ENCODE results near the gene C1orf74. TPM values are rescaled to one million over a fixed set of nuclear protein-coding genes. Genes with fewer than 3 reads are reported as not detected.
A peak's percentile ranks its signal among the peaks of the same experiment; 100 is the strongest.

The C1orf74 gene
- 1.5 and 2.1 TPM in 2 replicates for polyA plus RNA-seq (2012; rRNA removed)
- 1.7 and 1.9 TPM in 2 replicates for polyA plus RNA-seq (2012; cell fraction: cytosol; rRNA removed)
- polyA plus RNA-seq (2012; cell fraction: nucleus; rRNA removed): 1.4 and 2.2 TPM in 2 replicates

DNA sequence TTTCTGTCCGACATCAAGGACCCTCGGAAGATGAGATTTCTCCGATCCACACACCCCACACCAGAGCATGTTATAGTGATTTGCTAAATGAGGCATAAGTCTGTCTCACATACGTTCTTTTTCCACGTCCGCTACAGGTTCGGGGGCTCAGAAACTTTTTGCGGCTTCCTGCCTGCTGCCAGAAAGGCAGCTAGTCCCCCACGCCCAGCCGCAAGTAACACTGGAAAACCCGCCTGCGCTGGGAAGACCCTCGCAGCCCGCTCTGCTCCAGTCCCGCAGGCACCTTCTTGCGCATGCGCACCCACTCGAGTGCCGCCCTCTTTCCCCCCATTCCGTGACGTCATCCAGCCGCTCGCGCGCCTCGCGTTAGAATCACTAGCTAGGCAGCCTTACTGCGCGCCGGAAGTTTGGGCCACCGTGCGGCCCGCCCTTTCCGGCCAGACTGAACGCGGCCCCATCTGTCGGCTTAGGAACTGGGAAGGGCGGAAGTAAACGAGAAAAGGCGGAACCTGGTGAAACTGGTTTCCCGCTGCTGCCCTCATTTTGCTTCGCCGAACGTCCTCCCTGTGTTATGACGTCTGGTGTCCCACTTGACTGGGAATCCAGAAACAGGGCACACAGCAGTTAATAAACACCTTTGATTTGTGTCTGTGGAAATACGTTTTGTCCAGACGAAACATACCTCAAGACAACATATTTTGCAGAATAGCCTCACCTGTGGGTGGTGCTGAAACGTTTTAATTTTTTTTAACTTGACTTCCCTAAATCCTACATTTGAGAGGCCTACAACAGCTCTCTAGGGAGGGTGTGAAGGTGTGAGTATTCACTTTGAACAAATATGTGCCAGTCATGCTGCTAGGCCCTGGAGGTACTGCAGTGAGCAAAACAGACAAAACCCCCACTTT is at the start of gene C1orf74:
Gene C1orf74, minus strand, starts transcription at position 295 of the 905 bp plus-strand sequence. CDS start 925 bp downstream, outside the sequence.
- H3K27ac ChIP-seq (ENCODE audit: low read depth in 2 of 2, low read length in 1 of 2): peak within 1 kb of the TSS; percentile 84 to 91
- DNase-seq: peak; percentile 97
- peak within 1 kb of the TSS; percentile 97 for H3K9ac ChIP-seq
- H3K4me3 ChIP-seq (ENCODE audit: low read depth in 2 of 2, low read length in 1 of 2): peak within 1 kb of the TSS; percentile 75 to 81
- peaks cover 15 to 19% of the 10 kb centered on the region in 2 experiments for H3K36me3 ChIP-seq (replicated peaks in 1 of 2; ENCODE audit: control insufficient read depth in 1 of 2, insufficient read depth in 2 of 2, low read length in 1 of 2)
- H3K27me3 ChIP-seq (ENCODE audit: insufficient read depth): no peaks in the 10 kb centered on the region
- H3K9me3 ChIP-seq: no peaks in the 10 kb centered on the region
- H2AFZ ChIP-seq (ENCODE audit: low read depth): peak within 1 kb of the TSS; percentile 89
- no peaks in the 10 kb centered on the region for H3F3A ChIP-seq (replicated peaks; ENCODE audit: insufficient read depth)
- ChIA-PET CTCF (interaction anchor here (0.8 to 1.6 kb wide), 5 partner anchors 12 to 87 kb away, joined by 3 to 10 read pairs (median 3); no protein-coding TSS in a partner anchor), POLR2A (interaction anchor here (0.7 to 2.1 kb wide), 8 partner anchors 16 to 1100 kb away, joined by 3 to 6 read pairs (median 4); partner anchors contain the start of gene UTP25)
- peak within 1 kb of the TSS; percentile 93 for H3K4me2 ChIP-seq
- 5% methylated on average over 48 of the region's 48 CpGs for WGBS (ENCODE audit: low lambda C conversion rate)
- H3K4me1 ChIP-seq (ENCODE audit: control insufficient read depth in 1 of 2, insufficient read depth in 2 of 2, low read depth in 1 of 2, low read length in 1 of 2): peaks cover 7 to 18% of the 10 kb centered on the region in 2 experiments; a peak in 3 of 4 replicates
- peaks cover 24% of the 10 kb centered on the region for H3K79me2 ChIP-seq (ENCODE audit: insufficient read depth)
- H4K20me1 ChIP-seq (ENCODE audit: insufficient read depth): no peaks in the 10 kb centered on the region
- H3K9me2 ChIP-seq: no peaks in the 10 kb centered on the region
- TF ChIP-seq NFIC (IDR thresholded peaks at IDR 0.05; ENCODE audit: borderline replicate concordance) (no peak), TEAD4 (IDR thresholded peaks at IDR 0.05; ENCODE audit: borderline replicate concordance, insufficient read depth) (no peak), FOXJ3 (CRISPR knock-in tag; IDR thresholded peaks at IDR 0.05) (no peak), GATA2 (CRISPR knock-in tag; IDR thresholded peaks at IDR 0.05) (no peak), RXRA (IDR thresholded peaks at IDR 0.05; ENCODE audit: borderline replicate concordance, low read depth) (no peak), JUND (IDR thresholded peaks at IDR 0.05) (no peak), SMC3 (IDR thresholded peaks at IDR 0.05; ENCODE audit: low read depth, low read length) (no peak), RCOR1 (IDR thresholded peaks at IDR 0.05; ENCODE audit: low read length) (no peak), TCF12 (IDR thresholded peaks at IDR 0.05) (peak; percentile 35; the same call in 1 of the 2 replicates), EZH2phosphoT487 (IDR thresholded peaks at IDR 0.05; ENCODE audit: borderline replicate concordance, low read depth) (no peak), RAD21 (IDR thresholded peaks at IDR 0.05; ENCODE audit: low read length) (no peak; the same call in 1 of the 2 replicates), CHD2 (IDR thresholded peaks at IDR 0.05; ENCODE audit: low read length, partially characterized antibody) (peak; percentile 99), GABPA (IDR thresholded peaks at IDR 0.05; ENCODE audit: low read depth) (peak; percentile 96), YY1 (IDR thresholded peaks at IDR 0.05; ENCODE audit: low read depth) (peak; percentile 66; the same call in 1 of the 2 replicates), FOSL2 (IDR thresholded peaks at IDR 0.05; ENCODE audit: borderline replicate concordance, low read depth) (peak; percentile 3; the same call in 1 of the 2 replicates)
- TF ChIP-seq, protein P1, sequence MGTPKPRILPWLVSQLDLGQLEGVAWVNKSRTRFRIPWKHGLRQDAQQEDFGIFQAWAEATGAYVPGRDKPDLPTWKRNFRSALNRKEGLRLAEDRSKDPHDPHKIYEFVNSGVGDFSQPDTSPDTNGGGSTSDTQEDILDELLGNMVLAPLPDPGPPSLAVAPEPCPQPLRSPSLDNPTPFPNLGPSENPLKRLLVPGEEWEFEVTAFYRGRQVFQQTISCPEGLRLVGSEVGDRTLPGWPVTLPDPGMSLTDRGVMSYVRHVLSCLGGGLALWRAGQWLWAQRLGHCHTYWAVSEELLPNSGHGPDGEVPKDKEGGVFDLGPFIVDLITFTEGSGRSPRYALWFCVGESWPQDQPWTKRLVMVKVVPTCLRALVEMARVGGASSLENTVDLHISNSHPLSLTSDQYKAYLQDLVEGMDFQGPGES (IDR thresholded peaks at IDR 0.05; ENCODE audit: low read depth, low read length): no peak
- TF ChIP-seq, protein P2, sequence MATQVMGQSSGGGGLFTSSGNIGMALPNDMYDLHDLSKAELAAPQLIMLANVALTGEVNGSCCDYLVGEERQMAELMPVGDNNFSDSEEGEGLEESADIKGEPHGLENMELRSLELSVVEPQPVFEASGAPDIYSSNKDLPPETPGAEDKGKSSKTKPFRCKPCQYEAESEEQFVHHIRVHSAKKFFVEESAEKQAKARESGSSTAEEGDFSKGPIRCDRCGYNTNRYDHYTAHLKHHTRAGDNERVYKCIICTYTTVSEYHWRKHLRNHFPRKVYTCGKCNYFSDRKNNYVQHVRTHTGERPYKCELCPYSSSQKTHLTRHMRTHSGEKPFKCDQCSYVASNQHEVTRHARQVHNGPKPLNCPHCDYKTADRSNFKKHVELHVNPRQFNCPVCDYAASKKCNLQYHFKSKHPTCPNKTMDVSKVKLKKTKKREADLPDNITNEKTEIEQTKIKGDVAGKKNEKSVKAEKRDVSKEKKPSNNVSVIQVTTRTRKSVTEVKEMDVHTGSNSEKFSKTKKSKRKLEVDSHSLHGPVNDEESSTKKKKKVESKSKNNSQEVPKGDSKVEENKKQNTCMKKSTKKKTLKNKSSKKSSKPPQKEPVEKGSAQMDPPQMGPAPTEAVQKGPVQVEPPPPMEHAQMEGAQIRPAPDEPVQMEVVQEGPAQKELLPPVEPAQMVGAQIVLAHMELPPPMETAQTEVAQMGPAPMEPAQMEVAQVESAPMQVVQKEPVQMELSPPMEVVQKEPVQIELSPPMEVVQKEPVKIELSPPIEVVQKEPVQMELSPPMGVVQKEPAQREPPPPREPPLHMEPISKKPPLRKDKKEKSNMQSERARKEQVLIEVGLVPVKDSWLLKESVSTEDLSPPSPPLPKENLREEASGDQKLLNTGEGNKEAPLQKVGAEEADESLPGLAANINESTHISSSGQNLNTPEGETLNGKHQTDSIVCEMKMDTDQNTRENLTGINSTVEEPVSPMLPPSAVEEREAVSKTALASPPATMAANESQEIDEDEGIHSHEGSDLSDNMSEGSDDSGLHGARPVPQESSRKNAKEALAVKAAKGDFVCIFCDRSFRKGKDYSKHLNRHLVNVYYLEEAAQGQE (IDR thresholded peaks at IDR 0.05; ENCODE audit: low read depth, low read length): no peak
- TF ChIP-seq, protein P3, sequence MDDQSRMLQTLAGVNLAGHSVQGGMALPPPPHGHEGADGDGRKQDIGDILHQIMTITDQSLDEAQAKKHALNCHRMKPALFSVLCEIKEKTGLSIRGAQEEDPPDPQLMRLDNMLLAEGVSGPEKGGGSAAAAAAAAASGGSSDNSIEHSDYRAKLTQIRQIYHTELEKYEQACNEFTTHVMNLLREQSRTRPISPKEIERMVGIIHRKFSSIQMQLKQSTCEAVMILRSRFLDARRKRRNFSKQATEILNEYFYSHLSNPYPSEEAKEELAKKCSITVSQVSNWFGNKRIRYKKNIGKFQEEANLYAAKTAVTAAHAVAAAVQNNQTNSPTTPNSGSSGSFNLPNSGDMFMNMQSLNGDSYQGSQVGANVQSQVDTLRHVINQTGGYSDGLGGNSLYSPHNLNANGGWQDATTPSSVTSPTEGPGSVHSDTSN (IDR thresholded peaks at IDR 0.05): no peak
- TF ChIP-seq, protein P4, sequence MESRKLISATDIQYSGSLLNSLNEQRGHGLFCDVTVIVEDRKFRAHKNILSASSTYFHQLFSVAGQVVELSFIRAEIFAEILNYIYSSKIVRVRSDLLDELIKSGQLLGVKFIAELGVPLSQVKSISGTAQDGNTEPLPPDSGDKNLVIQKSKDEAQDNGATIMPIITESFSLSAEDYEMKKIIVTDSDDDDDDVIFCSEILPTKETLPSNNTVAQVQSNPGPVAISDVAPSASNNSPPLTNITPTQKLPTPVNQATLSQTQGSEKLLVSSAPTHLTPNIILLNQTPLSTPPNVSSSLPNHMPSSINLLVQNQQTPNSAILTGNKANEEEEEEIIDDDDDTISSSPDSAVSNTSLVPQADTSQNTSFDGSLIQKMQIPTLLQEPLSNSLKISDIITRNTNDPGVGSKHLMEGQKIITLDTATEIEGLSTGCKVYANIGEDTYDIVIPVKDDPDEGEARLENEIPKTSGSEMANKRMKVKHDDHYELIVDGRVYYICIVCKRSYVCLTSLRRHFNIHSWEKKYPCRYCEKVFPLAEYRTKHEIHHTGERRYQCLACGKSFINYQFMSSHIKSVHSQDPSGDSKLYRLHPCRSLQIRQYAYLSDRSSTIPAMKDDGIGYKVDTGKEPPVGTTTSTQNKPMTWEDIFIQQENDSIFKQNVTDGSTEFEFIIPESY (IDR thresholded peaks at IDR 0.05; ENCODE audit: borderline replicate concordance, low read depth): peak; percentile 98
- TF ChIP-seq, protein P5, sequence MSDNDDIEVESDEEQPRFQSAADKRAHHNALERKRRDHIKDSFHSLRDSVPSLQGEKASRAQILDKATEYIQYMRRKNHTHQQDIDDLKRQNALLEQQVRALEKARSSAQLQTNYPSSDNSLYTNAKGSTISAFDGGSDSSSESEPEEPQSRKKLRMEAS (IDR thresholded peaks at IDR 0.05; ENCODE audit: low read depth): peak; percentile 95
- TF ChIP-seq, protein P6, sequence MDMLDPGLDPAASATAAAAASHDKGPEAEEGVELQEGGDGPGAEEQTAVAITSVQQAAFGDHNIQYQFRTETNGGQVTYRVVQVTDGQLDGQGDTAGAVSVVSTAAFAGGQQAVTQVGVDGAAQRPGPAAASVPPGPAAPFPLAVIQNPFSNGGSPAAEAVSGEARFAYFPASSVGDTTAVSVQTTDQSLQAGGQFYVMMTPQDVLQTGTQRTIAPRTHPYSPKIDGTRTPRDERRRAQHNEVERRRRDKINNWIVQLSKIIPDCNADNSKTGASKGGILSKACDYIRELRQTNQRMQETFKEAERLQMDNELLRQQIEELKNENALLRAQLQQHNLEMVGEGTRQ (IDR thresholded peaks at IDR 0.05; ENCODE audit: borderline replicate concordance, low read depth, low read length): no peak
